ENCODE data around the gene TRIM2. TPM values are rescaled to one million over a fixed set of nuclear protein-coding genes. Genes with fewer than 3 reads are reported as not detected.

The TRIM2 gene
- total and polyA plus RNA-seq, 2 donors (not counting 1 experiment from before 2014, with no cell fraction given) = 39.6 to 90.8 TPM

DNA sequence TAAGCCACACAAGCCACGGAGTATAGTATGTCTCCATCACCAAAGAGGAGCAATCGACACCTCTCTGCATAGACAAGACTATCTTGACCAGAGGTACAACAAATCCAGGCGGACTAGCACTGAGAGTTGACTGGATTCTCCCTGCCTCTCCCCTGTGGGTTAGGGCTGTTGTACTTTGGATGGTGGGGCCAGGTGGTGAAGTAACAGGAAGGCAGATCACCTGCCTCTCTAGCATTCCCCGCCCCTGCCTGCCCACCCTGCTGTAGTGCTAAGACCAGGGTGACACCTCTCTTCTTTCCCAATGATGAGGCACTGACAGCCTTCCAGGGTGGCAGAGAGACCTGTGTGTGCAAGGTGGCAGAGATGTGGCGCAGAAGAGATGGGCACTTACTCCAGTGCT lies 47.5 kb upstream of the TRIM2 start:
- Histone ChIP-seq H3K4me1 (ENCODE audit: control insufficient read depth, extremely low read depth, insufficient read depth, low read length) (peaks cover 11% of the 10 kb centered on the region), H3K27ac (ENCODE audit: insufficient read depth, low read length) (no peak overlapping the region), H3K4me2 (ENCODE audit: extremely low read depth, insufficient read depth, low read length) (no peak overlapping the region), H3K9me3 (ENCODE audit: control insufficient read depth, insufficient read depth, low read depth, low read length) (no peaks in the 10 kb centered on the region), H3K79me2 (ENCODE audit: control insufficient read depth, insufficient read depth, low read length) (no peaks in the 10 kb centered on the region), H4K20me1 (ENCODE audit: control insufficient read depth, extremely low read depth, insufficient read depth, low read length) (no peaks in the 10 kb centered on the region), H3K4me3 (replicated peaks in 1 of 4; ENCODE audit: control extremely low read depth in 1 of 4, insufficient read depth in 1 of 4, low read depth in 3 of 4, low read length in 4 of 4) (no peak overlapping the region), H3K27me3 (ENCODE audit: control insufficient read depth, insufficient read depth, low read length) (peaks cover 2% of the 10 kb centered on the region), H2AFZ (ENCODE audit: low read length) (no peak overlapping the region), H3K36me3 (ENCODE audit: control insufficient read depth, insufficient read depth, low read length) (no peaks in the 10 kb centered on the region), H3K9ac (ENCODE audit: insufficient read depth, low read length) (no peak overlapping the region)
- DNase-seq (ENCODE audit: low read depth in 2 of 2) = no peak
- no peak for TF ChIP-seq EZH2 (IDR thresholded peaks at IDR 0.05; ENCODE audit: low read length, missing control alignments)

DNA sequence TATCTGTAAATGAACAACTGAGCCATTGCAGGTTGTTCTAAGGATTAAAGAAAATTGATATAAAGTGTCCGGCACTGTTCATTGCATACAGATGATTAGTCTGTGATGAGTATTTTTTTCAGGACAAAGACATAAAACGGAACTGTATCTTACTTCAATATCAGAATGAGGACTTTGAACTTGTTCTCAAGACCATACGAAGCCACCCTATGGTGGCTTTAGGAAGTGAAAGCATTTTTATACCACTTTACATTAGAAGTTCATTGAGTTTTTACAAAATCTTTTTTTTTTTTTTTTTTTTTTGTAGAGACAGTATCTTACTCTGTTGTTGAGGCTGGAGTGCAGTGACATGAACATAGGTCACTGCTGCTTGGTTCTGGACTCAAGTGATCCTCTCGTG lies 45.2 kb upstream of the TRIM2 start:
- TF ChIP-seq, protein P1, sequence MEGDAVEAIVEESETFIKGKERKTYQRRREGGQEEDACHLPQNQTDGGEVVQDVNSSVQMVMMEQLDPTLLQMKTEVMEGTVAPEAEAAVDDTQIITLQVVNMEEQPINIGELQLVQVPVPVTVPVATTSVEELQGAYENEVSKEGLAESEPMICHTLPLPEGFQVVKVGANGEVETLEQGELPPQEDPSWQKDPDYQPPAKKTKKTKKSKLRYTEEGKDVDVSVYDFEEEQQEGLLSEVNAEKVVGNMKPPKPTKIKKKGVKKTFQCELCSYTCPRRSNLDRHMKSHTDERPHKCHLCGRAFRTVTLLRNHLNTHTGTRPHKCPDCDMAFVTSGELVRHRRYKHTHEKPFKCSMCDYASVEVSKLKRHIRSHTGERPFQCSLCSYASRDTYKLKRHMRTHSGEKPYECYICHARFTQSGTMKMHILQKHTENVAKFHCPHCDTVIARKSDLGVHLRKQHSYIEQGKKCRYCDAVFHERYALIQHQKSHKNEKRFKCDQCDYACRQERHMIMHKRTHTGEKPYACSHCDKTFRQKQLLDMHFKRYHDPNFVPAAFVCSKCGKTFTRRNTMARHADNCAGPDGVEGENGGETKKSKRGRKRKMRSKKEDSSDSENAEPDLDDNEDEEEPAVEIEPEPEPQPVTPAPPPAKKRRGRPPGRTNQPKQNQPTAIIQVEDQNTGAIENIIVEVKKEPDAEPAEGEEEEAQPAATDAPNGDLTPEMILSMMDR (conservative IDR thresholded peaks at IDR 0.05 in 1 of 2, IDR thresholded peaks at IDR 0.05 in 1 of 2; ENCODE audit: low read depth in 1 of 2, low read length in 2 of 2) = peak in 1 of 2 donors; percentile 20
- no peak for TF ChIP-seq EZH2 (IDR thresholded peaks at IDR 0.05; ENCODE audit: low read length, missing control alignments)
- Histone ChIP-seq H3K4me2 (ENCODE audit: extremely low read depth, insufficient read depth, low read length) (no peak overlapping the region), H3K9ac (ENCODE audit: insufficient read depth, low read length) (no peak overlapping the region), H3K4me1 (ENCODE audit: control insufficient read depth, extremely low read depth, insufficient read depth, low read length) (peaks cover 3% of the 10 kb centered on the region), H2AFZ (ENCODE audit: low read length) (no peak overlapping the region), H3K9me3 (ENCODE audit: control insufficient read depth, insufficient read depth, low read depth, low read length) (no peaks in the 10 kb centered on the region), H3K79me2 (ENCODE audit: control insufficient read depth, insufficient read depth, low read length) (no peaks in the 10 kb centered on the region), H3K27me3 (ENCODE audit: control insufficient read depth, insufficient read depth, low read length) (peaks cover 2% of the 10 kb centered on the region), H3K27ac (ENCODE audit: insufficient read depth, low read length) (no peak overlapping the region), H3K4me3 (replicated peaks in 1 of 4; ENCODE audit: control extremely low read depth in 1 of 4, insufficient read depth in 1 of 4, low read depth in 3 of 4, low read length in 4 of 4) (no peak overlapping the region), H4K20me1 (ENCODE audit: control insufficient read depth, extremely low read depth, insufficient read depth, low read length) (no peaks in the 10 kb centered on the region), H3K36me3 (ENCODE audit: control insufficient read depth, insufficient read depth, low read length) (no peaks in the 10 kb centered on the region)
- DNase-seq (ENCODE audit: low read depth in 2 of 2) = no peak

DNA sequence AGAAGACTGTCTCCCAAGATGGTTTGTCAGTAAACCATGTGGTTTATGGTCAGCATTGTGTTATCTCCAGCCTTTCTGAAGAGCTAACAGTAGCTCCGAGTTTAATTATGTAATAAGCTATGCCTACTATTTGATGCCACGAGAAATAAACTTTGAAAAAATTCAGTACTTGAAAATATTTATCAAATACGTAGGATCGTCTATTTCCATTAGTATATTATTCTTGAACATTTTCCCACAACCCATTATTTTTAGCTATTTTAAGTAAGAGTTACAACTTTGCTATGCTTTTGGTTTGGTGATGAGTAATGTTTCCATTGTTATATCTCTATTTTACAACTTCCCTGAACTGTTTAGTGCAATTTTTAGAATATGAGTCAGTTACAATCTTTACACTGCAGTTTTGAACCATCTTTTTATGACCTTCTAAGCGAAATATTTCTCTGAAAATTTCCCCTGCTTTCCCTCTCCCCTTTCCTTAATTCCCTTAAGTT lies 44.5 kb upstream of the TRIM2 start:
- TF ChIP-seq, protein P1 (conservative IDR thresholded peaks at IDR 0.05 in 1 of 2, IDR thresholded peaks at IDR 0.05 in 1 of 2; ENCODE audit: low read depth in 1 of 2, low read length in 2 of 2) = no peak
- TF ChIP-seq EZH2 (IDR thresholded peaks at IDR 0.05; ENCODE audit: low read length, missing control alignments) = no peak
- H3K4me3 ChIP-seq (replicated peaks in 1 of 4; ENCODE audit: control extremely low read depth in 1 of 4, insufficient read depth in 1 of 4, low read depth in 3 of 4, low read length in 4 of 4) = no peak overlapping the region
- H4K20me1 ChIP-seq (ENCODE audit: control insufficient read depth, extremely low read depth, insufficient read depth, low read length) = no peaks in the 10 kb centered on the region
- H3K27me3 ChIP-seq (ENCODE audit: control insufficient read depth, insufficient read depth, low read length) = peaks cover 2% of the 10 kb centered on the region
- no peak overlapping the region for H2AFZ ChIP-seq (ENCODE audit: low read length)
- H3K4me1 ChIP-seq (ENCODE audit: control insufficient read depth, extremely low read depth, insufficient read depth, low read length) = no peaks in the 10 kb centered on the region
- no peaks in the 10 kb centered on the region for H3K36me3 ChIP-seq (ENCODE audit: control insufficient read depth, insufficient read depth, low read length)
- no peaks in the 10 kb centered on the region for H3K79me2 ChIP-seq (ENCODE audit: control insufficient read depth, insufficient read depth, low read length)
- DNase-seq (ENCODE audit: low read depth in 2 of 2) = peak; percentile 24 to 88
- H3K4me2 ChIP-seq (ENCODE audit: extremely low read depth, insufficient read depth, low read length) = no peak overlapping the region
- H3K9me3 ChIP-seq (ENCODE audit: control insufficient read depth, insufficient read depth, low read depth, low read length) = no peaks in the 10 kb centered on the region
- no peak overlapping the region for H3K9ac ChIP-seq (ENCODE audit: insufficient read depth, low read length)
- H3K27ac ChIP-seq (ENCODE audit: insufficient read depth, low read length) = no peak overlapping the region
